Left ventricle myocardium inferior (tissue), 1 donor: Measurements from ENCODE around the gene RTP1. TPM values are rescaled to one million over a fixed set of nuclear protein-coding genes. Genes with fewer than 3 reads are reported as not detected.

Experiments
- DNase-seq: peaks from one replicate; pipeline ENCODE4 v3.0.0-alpha.2; 2020
- H3K27ac ChIP-seq: fragments of 200-600 bp; replicated peaks from 2 replicates; pipeline ENCODE4 v1.8.0; 2021
- H3K27me3 ChIP-seq: fragments of 200-600 bp; 2 replicates; pipeline ENCODE4 v1.8.0; 2021; ENCODE audit warnings: low read depth
- H3K36me3 ChIP-seq: fragments of 200-600 bp; 2 replicates; pipeline ENCODE4 v1.8.0; 2021
- H3K4me1 ChIP-seq: fragments of 200-600 bp; 2 replicates; pipeline ENCODE4 v1.8.0; 2021
- H3K4me3 ChIP-seq: fragments of 200-600 bp; 2 replicates; pipeline ENCODE4 v1.8.0; 2021; ENCODE audit warnings: mild to moderate bottlenecking, moderate library complexity
- H3K9me3 ChIP-seq: fragments of 200-600 bp; replicated peaks from 2 replicates; pipeline ENCODE4 v1.8.0; 2021
- intact Hi-C: fragments of 100-400 bp; cut with micrococcal nuclease; formaldehyde crosslinking; loops from one replicate; pipeline ENCODE4 v1.11.0; 2022
- total RNA-seq: library from RNA; stranded (reverse); fragmentation: NEBNext Ultra II Directional; extraction: Animal tissue kit (Norgen Biotek cat#: 25700); gene quantifications from one replicate; pipeline ENCODE4 v1.2.1, GENCODE V29; 2021
- TF ChIP-seq, protein P1 (sequence below): fragments of 200-600 bp; IDR thresholded peaks from 2 replicates; pipeline ENCODE4 v1.8.0; 2021; ENCODE audit warnings: antibody characterized with exemption, mild to moderate bottlenecking, borderline replicate concordance
- donor health status: DM: no; HTN: yes; CAD: no; lungs with severe emphysema.

The RTP1 gene
- total RNA-seq, 1 donor from 2014 or later = not detected

DNA sequence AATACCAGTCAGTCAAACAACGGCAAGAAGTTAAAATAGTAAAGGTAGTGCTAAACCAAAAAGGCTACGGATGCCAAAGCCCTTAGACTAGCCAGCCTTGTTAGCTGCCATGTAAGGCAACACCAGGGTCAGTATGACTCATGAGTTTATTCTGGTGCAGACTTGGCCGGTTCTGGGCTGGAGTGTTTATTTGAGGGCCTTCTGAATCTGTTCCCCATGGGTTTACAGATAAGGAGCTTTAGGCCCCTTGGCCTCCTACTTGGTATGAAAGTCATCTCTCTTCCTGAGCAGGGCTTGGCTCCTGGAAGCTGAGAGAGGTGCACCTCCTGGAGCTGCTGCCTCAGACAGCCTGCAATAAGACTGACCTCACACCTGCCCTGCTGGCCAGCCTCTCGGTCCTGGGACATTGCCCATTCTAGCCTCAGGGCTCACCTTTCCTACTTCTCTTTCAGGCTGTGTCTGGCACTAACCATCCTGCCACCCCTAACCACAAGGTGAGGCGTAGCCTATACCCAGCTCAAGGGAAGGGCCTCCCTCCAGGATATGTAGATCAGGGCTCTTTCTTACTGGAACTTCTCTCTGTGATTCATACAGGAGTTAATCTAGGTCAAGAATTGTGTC is 10.4 kb upstream of the RTP1 start:
- H3K27me3 ChIP-seq = no peaks in the 10 kb centered on the region
- H3K4me3 ChIP-seq = no peak overlapping the region
- TF ChIP-seq, protein P1, sequence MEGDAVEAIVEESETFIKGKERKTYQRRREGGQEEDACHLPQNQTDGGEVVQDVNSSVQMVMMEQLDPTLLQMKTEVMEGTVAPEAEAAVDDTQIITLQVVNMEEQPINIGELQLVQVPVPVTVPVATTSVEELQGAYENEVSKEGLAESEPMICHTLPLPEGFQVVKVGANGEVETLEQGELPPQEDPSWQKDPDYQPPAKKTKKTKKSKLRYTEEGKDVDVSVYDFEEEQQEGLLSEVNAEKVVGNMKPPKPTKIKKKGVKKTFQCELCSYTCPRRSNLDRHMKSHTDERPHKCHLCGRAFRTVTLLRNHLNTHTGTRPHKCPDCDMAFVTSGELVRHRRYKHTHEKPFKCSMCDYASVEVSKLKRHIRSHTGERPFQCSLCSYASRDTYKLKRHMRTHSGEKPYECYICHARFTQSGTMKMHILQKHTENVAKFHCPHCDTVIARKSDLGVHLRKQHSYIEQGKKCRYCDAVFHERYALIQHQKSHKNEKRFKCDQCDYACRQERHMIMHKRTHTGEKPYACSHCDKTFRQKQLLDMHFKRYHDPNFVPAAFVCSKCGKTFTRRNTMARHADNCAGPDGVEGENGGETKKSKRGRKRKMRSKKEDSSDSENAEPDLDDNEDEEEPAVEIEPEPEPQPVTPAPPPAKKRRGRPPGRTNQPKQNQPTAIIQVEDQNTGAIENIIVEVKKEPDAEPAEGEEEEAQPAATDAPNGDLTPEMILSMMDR = no peak
- H3K4me1 ChIP-seq = peaks cover 48% of the 10 kb centered on the region
- H3K9me3 ChIP-seq = no peaks in the 10 kb centered on the region
- H3K27ac ChIP-seq = peak overlapping the region; percentile 93
- peak; percentile 45 for DNase-seq
- intact Hi-C loops = no loop called here
- no peaks in the 10 kb centered on the region for H3K36me3 ChIP-seq

DNA sequence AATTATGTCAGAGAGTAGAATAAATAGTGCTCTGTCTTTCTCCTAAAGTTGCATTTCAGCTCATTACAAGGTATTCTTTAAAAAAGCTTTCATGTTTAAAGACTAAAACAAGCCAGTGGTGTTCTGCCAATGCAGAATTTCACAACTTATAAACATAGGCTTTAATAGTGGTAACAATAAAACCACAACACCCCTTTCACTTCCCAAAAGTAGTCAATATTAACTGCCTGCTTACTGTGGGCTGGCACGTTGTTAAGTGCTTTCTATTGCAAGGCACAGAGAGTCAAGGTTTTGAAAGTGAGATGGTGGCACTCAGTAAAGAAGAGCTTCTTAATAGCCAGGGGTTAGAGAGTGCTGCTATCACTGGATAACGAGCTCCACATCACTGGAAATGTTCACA is 8.4 kb upstream of the RTP1 start:
- Histone ChIP-seq H3K4me1 (peaks cover 29% of the 10 kb centered on the region), H3K9me3 (no peaks in the 10 kb centered on the region), H3K4me3 (no peak overlapping the region), H3K36me3 (no peaks in the 10 kb centered on the region), H3K27ac (no peak overlapping the region), H3K27me3 (no peaks in the 10 kb centered on the region)
- DNase-seq = no peak
- TF ChIP-seq, protein P1 = no peak
- intact Hi-C loops = no loop called here

DNA sequence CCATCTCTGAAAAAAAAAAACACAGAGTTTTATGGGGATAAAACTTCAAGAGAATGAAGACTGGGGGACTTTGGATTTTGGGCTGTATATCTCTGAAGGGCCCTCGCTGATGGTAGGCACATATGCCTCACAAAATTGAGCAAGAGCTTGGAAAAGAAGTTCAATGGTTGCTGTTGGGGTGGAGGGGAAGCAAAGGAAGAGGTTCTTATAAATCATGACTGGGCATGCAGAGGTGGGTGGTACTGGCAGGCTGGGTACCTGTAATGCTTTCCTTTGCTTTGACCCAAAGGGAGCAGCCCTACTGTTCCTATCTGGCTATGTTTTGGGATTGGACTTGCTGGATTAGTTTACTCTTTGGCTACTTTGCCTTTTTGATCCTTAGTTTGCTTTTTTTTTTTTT is 6.0 kb upstream of the RTP1 start:
- DNase-seq = no peak
- intact Hi-C loops = no loop called here

DNA sequence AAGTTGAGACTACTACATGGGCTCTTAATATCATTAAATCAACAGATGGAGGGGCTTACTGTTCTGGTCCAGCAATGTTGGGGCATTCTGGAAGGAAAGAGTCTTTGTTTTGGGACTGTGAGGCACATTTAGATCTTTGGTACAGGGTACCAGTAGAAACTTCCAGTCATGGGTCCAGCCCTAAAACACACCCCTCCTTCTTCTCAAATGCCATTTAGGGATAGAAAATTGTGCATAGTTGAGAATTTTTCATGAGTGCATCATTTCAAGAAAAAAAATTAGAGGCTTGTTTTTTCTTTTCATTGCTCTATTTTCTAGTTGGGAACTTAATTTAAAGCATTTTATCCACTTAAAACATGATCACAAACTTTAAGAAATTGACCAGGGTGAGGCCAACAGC is 4.1 kb upstream of the RTP1 start:
- intact Hi-C loops = no loop called here

More for the DNA sequence above, 6.0 kb upstream of the RTP1 start:
- TF ChIP-seq, protein P1 = no peak
- no peak overlapping the region for H3K27ac ChIP-seq
- no peaks in the 10 kb centered on the region for H3K36me3 ChIP-seq
- H3K9me3 ChIP-seq = no peaks in the 10 kb centered on the region
- H3K4me3 ChIP-seq = no peak overlapping the region
- peaks cover 20% of the 10 kb centered on the region for H3K4me1 ChIP-seq
- no peaks in the 10 kb centered on the region for H3K27me3 ChIP-seq

DNA sequence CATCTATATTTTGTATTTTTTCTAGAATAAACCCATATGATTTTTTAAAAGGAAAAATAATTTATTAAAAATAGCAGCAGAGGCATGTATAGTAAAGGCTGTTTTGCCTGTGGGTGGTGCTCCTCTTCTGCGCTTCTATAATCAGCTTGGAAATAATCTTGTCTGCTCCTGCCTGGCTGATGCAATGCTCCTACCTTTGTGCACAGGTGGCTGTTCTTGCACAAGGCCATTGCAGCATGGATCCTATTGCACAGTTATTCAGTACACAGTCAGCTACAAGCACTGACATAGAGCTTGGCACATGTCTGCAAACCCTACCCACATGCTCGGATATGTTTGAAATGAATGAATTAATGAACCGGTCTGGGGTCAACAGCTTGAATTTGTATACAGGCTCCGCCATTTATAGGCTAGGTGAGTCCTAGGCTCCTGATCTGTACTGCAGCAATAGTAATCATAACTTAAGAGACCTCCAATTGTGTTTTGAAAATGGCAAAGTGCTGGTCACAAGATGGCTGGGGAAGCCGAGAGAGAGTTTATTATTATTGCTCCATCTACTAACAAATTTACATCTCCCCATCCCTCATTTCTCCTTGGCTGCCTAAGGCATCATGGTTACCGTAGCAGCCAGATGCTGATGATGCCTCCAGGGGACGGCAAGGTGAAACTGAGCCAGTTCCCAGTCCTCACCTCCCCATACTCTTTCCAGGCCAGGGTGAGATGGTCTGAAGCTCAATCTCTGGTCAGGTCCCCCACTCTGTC is 532 bp upstream of the RTP1 start:
- Histone ChIP-seq H3K9me3 (no peaks in the 10 kb centered on the region), H3K4me3 (no peak overlapping the region), H3K36me3 (no peaks in the 10 kb centered on the region), H3K27me3 (no peaks in the 10 kb centered on the region), H3K27ac (no peak overlapping the region), H3K4me1 (no peaks in the 10 kb centered on the region)
- intact Hi-C loops = no loop called here
- no peak for DNase-seq
- TF ChIP-seq, protein P1 = no peak

More for the DNA sequence above, 4.1 kb upstream of the RTP1 start:
- H3K27ac ChIP-seq = no peak overlapping the region
- H3K9me3 ChIP-seq = no peaks in the 10 kb centered on the region
- H3K4me3 ChIP-seq = no peak overlapping the region
- H3K36me3 ChIP-seq = no peaks in the 10 kb centered on the region
- TF ChIP-seq, protein P1 = no peak
- H3K4me1 ChIP-seq = peaks cover 7% of the 10 kb centered on the region
- no peak for DNase-seq
- no peaks in the 10 kb centered on the region for H3K27me3 ChIP-seq
